ENCODE results near the gene LYPD1. TPM values are rescaled to one million over a fixed set of nuclear protein-coding genes. Genes with fewer than 3 reads are reported as not detected.

LYPD1 gene
- total and polyA plus RNA-seq, 9 of the 15 experiments (the other 6 are each of a cell fraction or from before 2014, with no cell fraction given), result not detected

GRCh38 chr2:132697556-132698205, 27.7 kb upstream of the LYPD1 start:
- 0% methylated on average over 4 of the region's 4 CpGs for WGBS (ENCODE audit: insufficient coverage, low coverage, missing lambda C conversion rate)
- no peak overlapping the region for H3K27ac ChIP-seq (ENCODE audit: extremely low read depth, low read depth, low read length)
- no peak overlapping the region for H3K4me2 ChIP-seq (ENCODE audit: insufficient read depth, low read length)
- H4K20me1 ChIP-seq (replicated peaks; ENCODE audit: control insufficient read depth, insufficient read depth, low read length), result no peaks in the 10 kb centered on the region
- H3K36me3 ChIP-seq (ENCODE audit: control insufficient read depth, insufficient read depth, low read length), result no peaks in the 10 kb centered on the region
- no peaks in the 10 kb centered on the region for H3K9me1 ChIP-seq (ENCODE audit: control insufficient read depth, insufficient read depth, low read length)
- no peak for DNase-seq (ENCODE audit: extremely low read depth in 1 of 4, low spot score in 3 of 4)
- POLR2A ChIA-PET, result interaction anchor here (0.6 kb wide), 1 partner anchor 1659 kb away, joined by 4 read pairs; no protein-coding TSS in a partner anchor
- ATAC-seq, result no peak
- in situ Hi-C loops (cut with MboI) (no loop called here), intact Hi-C loops (cut with micrococcal nuclease) (no loop called here)
- no peaks in the 10 kb centered on the region for H3K79me2 ChIP-seq (ENCODE audit: control insufficient read depth, insufficient read depth, low read length)
- H2AFZ ChIP-seq (ENCODE audit: low read depth, low read length), result no peak overlapping the region
- H3K9ac ChIP-seq (ENCODE audit: insufficient read depth in 1 of 2, low read depth in 2 of 2, low read length in 2 of 2), result no peak overlapping the region
- H3K4me1 ChIP-seq (replicated peaks in 1 of 2; ENCODE audit: control insufficient read depth in 2 of 2, insufficient read depth in 2 of 2, low read length in 2 of 2), result no peaks in the 10 kb centered on the region
- H3K27me3 ChIP-seq (ENCODE audit: control insufficient read depth in 2 of 2, insufficient read depth in 2 of 2, low read length in 2 of 2), result no peaks in the 10 kb centered on the region
- no peak for FAIRE-seq
- CTCF ChIA-PET (ENCODE audit: low intra/inter-chr PET ratio), result no interaction called here
- H3K9me3 ChIP-seq (replicated peaks; ENCODE audit: control insufficient read depth, insufficient read depth, low read depth, low read length), result no peaks in the 10 kb centered on the region
- H3K4me3 ChIP-seq, result no peak overlapping the region
- no TSS peak for BruUV-seq (replicated peaks)
- TF ChIP-seq EP400 (IDR thresholded peaks at IDR 0.05) (no peak), GATAD2B (IDR thresholded peaks at IDR 0.05; ENCODE audit: borderline replicate concordance) (no peak), NFYB (IDR thresholded peaks at IDR 0.05; ENCODE audit: extremely low read depth, insufficient read length) (no peak), CBX1 (IDR thresholded peaks at IDR 0.05; ENCODE audit: low read depth) (no peak), FOXK1 (CRISPR knock-in tag; IDR thresholded peaks at IDR 0.05; ENCODE audit: borderline replicate concordance) (no peak)

DNA sequence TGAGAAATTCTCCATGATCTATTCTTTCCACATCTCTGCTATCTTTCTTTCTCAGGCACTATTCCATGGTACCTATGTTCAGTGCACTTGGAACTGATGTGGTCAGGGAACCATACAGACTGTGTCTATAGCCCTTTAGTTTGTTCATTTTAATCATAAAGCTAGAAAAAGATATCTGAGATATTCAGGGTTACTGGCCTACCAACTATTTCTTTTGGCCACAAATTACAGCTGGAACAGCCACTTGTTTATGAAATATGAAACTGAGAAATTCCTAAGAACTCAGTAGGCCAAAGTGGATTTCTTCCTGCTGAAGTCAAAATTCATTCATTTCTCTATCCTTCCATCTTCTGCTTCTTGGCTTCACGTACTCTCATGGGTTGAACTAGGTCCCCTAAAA, 22.8 kb upstream of the LYPD1 start:
- POLR2A ChIA-PET, result no interaction called here

More for the DNA sequence above, 22.8 kb upstream of the LYPD1 start:
- no peaks in the 10 kb centered on the region for H3K9me3 ChIP-seq (replicated peaks; ENCODE audit: control insufficient read depth, insufficient read depth, low read depth, low read length)
- H3K9me1 ChIP-seq (ENCODE audit: control insufficient read depth, insufficient read depth, low read length), result no peaks in the 10 kb centered on the region
- in situ Hi-C loops (cut with MboI) (no loop called here), intact Hi-C loops (cut with micrococcal nuclease) (no loop called here)
- BruUV-seq (replicated peaks), result no TSS peak
- no peaks in the 10 kb centered on the region for H3K4me1 ChIP-seq (replicated peaks in 1 of 2; ENCODE audit: control insufficient read depth in 2 of 2, insufficient read depth in 2 of 2, low read length in 2 of 2)
- no peaks in the 10 kb centered on the region for H3K27me3 ChIP-seq (ENCODE audit: control insufficient read depth in 2 of 2, insufficient read depth in 2 of 2, low read length in 2 of 2)
- CTCF ChIA-PET (ENCODE audit: low intra/inter-chr PET ratio), result no interaction called here
- no peak overlapping the region for H3K4me3 ChIP-seq
- ATAC-seq (no peak), FAIRE-seq (no peak), DNase-seq (ENCODE audit: extremely low read depth in 1 of 4, low spot score in 3 of 4) (no peak)
- no peak overlapping the region for H3K4me2 ChIP-seq (ENCODE audit: insufficient read depth, low read length)
- no peak for TF ChIP-seq KDM5B (IDR thresholded peaks at IDR 0.05; ENCODE audit: insufficient replicate concordance, low read depth, low read length)
- TF ChIP-seq NFIX (CRISPR knock-in tag; IDR thresholded peaks at IDR 0.05; ENCODE audit: low read depth), result no peak
- TF ChIP-seq ZNF347 (CRISPR knock-in tag; IDR thresholded peaks at IDR 0.05; ENCODE audit: low read depth), result no peak
- no peak for TF ChIP-seq HNRNPH1 (optimal IDR thresholded peaks at IDR 0.05; ENCODE audit: low read depth, low read length)
- no peak for TF ChIP-seq NFXL1 (CRISPR knock-in tag; IDR thresholded peaks at IDR 0.05)
- no peak for TF ChIP-seq PTBP1 (IDR thresholded peaks at IDR 0.05; ENCODE audit: low read depth, low read length)
- no peak for TF ChIP-seq ZFP30 (CRISPR knock-in tag; IDR thresholded peaks at IDR 0.05; ENCODE audit: borderline replicate concordance)
- 6% methylated on average over 1 of the region's 1 CpG for WGBS (ENCODE audit: insufficient coverage, low coverage, missing lambda C conversion rate)
- H4K20me1 ChIP-seq (replicated peaks; ENCODE audit: control insufficient read depth, insufficient read depth, low read length), result no peaks in the 10 kb centered on the region
- H3K36me3 ChIP-seq (ENCODE audit: control insufficient read depth, insufficient read depth, low read length), result no peaks in the 10 kb centered on the region
- H2AFZ ChIP-seq (ENCODE audit: low read depth, low read length), result no peak overlapping the region
- no peaks in the 10 kb centered on the region for H3K79me2 ChIP-seq (ENCODE audit: control insufficient read depth, insufficient read depth, low read length)
- no peak overlapping the region for H3K9ac ChIP-seq (ENCODE audit: insufficient read depth in 1 of 2, low read depth in 2 of 2, low read length in 2 of 2)
- no peak overlapping the region for H3K27ac ChIP-seq (ENCODE audit: extremely low read depth, low read depth, low read length)
